Pons (tissue), 1 donor: ENCODE data around the gene PIEZO2.
"Not testable (repeated sequence)": the region's sequence is repeated elsewhere in the genome, so short reads cannot be mapped to it uniquely, and the experiment has no call there.

Source experiments
- DNase-seq: peaks from one replicate; pipeline ENCODE4 v3.0.0-alpha.2; 2016; ENCODE audit warnings: low spot score

Gene PIEZO2

DNA sequence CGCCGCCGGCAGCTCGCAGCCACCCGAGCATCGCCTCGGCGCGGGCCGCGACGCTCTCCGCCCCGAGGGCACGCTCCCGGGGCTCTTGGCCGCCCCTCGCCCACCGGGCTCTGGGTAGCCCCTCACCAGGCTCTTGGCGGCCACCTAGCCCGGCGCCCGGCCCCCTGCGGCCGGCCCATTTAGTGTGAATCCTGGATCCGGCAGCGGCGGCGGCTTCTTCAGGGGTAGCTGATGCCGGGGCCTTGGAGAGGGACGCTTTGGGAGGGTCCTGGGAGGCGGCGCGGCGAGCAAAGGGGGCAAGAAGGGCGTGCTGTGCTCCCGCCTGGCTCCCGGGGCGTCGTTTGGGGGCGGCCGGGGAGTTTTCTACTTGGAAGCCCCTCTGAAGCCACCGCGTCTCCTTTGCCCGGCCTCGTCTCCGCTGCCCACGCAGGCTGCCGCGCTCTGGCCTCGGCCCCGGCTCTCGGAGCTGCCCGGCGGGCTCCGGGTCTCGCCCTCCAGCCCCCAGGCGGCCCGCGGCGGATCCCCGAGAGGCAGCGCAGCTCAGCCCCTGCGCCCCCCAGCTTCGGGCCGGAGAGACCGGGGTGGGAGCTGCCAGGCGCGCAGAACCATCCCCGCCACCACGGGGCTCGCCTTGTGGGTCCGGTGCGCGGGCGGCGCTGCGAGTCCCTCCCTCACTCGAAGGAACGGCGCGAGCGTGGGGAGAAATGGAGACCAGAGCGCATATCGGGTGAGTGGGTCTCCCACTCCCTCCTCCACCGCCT is 509 bp downstream of the PIEZO2 start:
- no peak for DNase-seq

DNA sequence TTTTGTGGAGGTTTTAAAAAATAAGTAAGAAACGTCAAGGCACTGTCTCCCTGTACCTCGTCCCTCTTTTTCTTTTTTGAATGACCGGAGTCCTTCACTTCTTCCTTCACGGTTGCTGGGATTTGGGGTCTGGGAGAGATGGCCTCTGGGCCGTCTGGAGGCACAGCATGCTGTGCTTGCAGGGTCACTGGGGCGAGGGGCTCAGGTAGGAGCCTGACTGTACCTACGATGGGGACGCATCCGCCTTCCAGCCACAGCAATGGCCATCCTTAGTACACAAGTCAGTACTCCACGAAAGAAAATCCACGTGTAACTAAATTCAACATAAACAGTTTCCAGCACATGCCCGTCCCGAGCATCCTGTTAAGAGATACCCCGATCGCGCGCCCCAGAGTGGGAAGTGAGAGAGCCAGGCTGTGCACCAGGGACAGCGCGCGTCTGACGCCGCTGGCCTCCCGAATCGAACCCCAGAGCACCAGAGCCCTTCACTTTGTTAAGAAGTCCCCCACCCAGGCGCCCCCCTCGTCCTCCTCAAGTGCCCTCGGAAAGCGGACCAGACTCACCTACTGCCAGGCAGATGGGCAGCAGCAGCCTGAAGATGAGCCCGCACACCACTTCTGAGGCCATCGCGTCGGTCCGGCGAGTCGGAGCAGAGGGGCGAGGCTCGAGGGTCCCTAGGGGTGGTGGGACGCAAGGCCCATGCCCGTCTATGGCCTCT is 1.2 kb downstream of the PIEZO2 start:
- DNase-seq: no peak

DNA sequence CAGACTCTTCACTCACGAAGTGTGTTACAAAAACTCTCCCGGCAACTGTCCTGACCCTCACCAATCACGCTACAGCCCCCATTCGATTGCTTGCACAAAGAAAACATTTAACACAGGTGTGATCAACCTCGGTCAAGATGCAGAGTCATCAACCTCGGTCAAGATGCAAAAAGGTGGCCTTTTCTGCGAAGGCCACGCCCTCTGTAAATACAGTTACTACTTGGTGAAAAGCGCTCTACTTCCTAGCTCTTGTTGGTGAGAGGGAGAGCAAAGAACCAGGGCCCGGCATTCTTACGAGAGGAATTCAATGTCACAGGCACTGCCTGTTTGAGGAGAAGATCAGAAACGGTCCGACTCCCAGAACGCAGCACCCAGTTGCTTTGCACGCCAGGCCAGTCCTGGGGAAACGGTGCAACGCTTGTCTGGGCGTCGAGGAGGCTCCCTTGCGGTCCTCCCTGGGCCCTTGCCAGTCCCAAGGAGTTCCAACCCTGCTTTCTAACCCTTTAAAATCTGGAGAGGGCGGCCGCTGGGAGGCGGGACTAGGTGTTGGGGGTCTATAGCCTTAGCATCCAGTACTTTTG is 1.9 kb downstream of the PIEZO2 start:
- DNase-seq: no peak

DNA sequence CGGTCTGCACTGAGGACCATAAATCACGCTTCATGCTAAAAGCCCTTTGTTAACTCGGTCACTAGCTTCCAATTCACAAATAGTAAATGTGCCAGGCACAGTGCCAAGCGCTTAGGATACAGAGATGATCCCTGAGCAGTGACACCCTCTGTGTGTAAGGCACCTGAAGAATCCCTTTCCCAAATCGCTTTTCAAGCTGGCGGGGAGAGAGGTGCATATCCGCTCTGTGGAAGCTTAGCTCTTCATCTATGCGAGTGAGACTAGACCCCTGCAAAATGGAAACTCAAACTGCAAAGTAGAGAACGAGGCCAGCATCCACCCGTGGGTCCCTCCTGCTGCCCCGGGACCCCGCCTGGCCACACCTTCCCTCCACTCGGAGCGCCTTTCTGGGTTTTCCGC is 2.4 kb downstream of the PIEZO2 start:
- peak; percentile 43 for DNase-seq

DNA sequence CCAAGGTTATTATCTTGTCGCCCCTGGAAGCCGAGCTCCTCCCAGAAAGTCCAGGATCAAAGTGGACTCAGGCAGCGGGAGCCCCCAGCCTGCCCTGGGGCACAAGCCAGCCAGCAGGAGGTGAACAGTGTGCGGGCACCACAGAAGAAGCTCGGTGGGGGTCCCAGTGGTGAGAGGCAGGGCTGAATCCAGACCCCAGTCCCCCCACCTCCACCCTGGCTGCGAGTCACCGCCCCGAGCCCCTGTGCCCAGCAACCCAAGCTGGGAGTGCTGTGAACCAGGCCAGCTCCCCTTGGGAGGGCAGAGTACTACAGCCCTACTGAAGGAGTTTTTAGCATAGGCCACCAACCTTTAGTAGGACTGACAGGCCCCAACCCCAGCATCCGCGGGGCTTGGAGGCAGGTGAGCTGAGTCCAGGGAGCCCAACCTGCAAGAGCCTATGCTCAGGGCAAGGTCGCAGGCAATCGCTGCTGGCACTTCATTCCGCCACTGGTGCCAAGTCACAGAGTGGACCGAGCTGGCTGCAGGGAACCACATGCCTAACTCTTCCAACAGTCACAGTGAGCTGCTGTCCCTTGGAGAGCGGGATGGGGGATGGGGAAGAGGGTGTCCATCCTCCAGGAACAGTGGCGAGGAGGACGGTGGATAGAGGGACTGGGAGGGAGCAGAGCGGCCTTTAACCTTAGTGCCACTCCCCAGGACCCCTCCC is 3.0 kb downstream of the PIEZO2 start:
- peak; percentile 85 for DNase-seq

DNA sequence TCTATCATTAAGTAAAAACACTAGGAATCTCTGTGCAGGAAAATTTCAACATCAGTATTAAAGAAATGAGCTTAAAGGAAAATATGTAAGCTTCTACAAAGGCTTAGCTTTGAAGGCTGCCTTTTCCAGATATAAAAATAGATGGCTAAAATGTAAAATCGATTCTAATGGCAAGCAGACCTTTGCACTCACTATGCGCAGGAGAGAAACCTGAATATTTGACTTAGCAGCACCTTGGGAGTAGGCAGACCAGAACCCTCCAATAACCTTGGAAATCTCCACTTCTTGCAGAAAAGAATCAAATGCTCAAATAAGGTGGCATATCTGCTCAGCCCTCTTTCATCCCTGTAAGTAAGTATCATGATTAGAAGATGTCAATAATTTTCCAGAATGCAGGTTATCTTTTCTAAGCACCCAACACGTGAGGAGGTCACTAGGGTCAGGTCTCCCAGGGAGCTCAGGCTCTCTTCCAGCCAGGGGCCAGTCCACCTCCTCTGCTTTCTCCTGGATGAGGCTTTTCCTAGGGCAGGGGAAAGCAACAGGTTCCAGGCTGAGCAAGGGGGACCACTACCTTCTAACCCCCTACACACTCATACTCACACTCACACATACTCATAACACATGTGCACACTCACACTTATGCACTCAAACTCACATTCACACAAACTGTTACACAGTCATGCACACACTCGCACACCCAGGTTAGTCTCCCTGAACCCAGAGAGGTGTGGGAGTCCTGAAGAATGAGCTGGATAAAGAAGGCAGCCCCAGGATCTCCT is 3.8 kb downstream of the PIEZO2 start:
- DNase-seq: no peak

DNA sequence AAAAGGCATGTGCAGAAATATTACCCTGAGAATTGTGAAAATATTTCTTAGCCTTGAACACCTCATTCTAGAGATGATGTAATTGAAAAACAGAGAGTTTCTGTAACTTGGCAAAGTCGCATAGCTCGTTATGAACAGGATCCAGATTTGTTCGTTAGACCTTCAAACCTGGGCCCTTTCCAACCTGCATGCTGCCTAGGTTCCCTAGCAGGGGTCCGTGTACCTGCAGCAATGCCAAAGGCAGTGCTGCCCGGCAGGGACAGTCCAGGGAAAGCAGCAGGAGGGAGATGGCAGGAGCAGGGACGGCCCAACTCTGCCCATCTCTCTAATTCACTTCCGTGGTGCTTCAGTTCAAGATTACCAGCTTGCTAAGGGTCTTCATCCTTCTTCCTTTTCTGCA is 12.0 kb downstream of the PIEZO2 start:
- DNase-seq: no peak

DNA sequence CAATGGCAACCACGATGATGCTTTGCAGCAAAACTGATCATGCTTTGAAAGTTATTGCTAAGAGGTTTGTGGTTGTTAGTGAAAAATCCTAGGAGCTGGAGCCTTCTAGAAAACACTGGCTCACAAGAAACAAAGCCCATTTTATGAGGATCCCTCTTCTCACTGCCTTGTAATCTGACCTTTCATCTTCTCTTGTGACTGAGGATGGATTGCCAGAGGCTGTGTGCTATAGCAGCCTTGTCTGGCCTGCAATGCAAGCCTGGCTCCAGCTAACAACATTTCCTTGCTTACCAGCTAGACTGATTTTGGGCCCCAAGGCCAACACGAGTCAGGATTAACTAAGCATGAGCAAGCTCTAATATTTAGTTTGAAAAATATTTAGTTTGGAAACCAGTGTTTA is 13.1 kb downstream of the PIEZO2 start:
- DNase-seq: peak; percentile 67

DNA sequence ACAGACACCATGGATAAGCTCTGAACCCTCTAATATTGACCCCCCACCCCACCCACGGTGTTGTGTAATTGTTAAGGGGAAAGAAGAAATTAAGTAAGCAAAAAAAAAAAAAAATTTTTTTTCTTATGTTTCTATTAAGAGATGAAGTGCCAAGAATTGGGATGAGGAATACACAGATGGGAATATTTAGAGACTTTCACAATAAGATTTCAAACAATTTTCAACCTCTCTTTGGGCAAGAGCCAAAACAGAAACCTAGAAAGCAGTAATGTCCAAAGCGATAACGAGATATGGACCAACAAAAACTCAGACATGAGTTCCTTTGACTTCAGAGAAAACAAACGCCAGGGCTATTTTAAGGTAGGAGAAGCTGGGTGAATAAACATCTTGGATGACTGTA is 14.4 kb downstream of the PIEZO2 start:
- DNase-seq: no peak

DNA sequence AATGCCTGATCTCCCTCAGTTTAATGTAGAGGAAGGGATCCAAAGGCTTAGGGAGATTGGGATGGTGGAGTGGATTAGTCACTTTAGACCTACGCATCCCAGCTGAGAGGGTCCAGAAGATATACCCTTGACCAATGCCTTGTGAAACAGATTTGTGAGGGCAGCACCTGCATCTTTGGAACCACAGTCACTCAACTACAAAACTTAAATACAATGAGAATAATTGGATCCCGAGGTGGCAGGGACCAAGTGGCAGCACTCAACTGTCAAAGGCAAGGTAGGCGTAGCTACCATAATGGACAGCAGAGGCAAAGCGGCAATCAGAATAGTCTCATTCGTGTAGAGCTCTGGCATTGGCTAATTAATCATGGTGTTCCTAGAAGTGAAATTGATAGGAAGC is 20.3 kb downstream of the PIEZO2 start:
- not testable (repeated sequence) for DNase-seq

DNA sequence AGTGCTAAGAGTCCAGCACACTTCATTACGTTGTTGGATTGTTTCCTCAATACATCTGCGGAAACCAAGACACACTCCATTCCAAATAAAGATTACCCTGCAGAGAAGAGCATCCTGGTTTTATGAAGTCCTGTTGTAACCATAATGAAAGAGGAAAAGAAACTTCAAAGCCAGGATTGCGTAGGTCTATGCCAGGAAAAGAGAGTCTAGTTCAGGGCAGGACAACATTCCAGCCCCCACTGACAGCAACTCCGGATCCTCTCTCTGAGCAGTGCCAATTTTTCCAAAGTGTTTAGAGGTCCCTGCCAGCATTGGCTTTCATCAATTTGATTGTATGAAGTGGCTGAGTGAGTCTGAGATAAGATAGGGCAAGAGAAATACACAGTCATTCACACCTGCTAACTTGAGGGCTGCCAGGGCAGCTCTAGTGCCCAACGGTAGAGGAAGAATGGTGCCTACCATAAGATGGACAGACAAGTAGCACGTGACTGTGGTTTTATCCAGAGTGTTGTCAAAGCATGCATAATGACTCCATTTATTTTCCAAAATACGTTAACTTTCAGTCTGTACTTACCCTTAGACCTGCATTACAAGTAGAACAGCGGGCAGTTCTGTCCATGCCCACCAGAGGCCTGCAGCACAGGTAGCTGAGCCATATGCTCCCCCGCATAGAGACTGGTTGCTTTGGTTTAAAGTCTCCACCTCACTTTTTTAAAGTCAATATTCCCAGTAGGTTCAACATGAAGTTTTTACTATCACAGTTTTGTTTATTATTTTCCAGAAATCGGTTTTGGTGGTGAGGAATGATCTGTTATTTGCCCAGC is 23.7 kb downstream of the PIEZO2 start:
- DNase-seq: no peak

DNA sequence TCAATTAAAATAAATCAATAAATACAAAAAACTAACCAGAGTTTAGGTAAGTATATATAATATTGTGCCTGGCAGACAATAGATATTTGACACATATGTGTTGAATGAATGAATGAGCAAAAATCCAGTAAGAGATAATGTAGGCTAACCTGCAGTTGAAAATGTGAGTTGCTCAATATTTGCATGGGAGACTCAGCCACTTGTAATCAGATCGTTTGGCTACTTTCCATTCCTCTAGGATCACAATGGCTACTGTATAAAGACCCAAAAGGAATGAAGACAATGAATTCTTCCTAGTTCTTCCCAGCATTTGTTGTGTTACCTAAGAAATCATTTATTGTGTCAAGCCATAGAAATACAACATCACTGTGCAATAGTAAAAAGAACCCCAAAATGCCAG is 25.3 kb downstream of the PIEZO2 start:
- no peak for DNase-seq

DNA sequence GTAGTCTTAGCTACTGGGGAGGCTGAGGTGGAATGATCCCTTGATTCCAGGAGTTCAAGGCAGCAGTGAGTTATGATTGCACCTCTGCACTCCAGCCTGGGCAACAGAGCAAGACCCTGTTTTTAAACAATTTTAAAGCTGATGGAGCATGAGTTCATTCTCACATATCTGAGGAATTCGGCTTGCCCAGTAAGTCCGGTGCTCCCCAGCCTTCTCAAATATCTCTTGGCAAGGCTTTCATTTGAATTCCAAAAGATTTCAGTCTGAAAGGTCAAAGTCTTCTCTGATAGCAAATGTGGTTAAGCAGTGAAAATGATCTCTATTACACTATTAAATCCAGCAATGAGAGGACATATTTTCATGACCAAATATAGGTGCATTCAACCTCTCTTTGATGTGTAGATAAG is 27.9 kb downstream of the PIEZO2 start:
- DNase-seq: no peak

DNA sequence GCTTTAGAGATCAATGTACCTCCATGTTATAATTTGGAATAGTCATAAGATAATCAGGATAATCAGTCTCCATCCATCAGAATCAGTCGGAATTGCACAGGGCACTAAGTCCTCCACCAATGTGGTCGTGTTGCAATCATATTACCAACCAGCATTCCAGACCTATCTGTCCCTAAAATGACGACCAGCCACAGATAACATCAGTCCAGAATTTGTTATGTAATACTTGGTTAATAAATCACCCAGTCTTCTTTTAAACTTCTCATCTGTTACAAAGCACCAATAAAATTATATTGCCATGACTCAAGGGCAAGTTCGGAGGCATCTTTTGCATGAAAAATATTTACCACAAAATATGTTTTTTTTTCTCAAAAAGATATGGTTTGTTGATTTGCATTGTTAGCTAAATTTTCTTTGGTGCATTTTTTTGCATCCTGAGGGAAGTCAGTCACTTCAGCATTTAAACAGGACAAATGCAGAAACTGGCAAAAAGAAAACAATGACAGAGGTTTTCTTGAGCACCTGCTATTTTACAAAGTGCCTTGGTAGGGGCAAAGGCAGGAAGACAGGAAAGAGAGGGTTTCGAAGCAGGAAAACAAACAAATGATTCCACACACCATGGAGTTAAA is 29.3 kb downstream of the PIEZO2 start:
- DNase-seq: no peak

DNA sequence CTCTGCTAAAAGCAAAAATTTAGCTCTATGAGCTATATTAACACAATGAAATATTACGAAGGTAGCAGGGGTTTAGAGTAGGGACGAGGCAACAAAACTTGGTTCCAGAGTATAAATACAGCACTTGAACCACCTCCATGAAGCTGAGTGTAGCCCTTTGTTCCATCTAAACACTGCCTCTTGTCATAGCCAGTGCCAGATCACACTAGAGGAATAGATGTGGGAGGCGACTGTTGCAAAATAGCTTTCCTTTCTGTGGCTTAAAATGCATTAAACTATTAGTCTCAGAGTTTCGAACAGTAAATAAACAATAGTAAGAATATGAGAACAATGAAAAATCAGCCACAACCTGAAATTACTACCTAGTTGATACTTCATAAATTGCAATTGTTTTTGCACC is 29.8 kb downstream of the PIEZO2 start:
- peak; percentile 97 for DNase-seq

DNA sequence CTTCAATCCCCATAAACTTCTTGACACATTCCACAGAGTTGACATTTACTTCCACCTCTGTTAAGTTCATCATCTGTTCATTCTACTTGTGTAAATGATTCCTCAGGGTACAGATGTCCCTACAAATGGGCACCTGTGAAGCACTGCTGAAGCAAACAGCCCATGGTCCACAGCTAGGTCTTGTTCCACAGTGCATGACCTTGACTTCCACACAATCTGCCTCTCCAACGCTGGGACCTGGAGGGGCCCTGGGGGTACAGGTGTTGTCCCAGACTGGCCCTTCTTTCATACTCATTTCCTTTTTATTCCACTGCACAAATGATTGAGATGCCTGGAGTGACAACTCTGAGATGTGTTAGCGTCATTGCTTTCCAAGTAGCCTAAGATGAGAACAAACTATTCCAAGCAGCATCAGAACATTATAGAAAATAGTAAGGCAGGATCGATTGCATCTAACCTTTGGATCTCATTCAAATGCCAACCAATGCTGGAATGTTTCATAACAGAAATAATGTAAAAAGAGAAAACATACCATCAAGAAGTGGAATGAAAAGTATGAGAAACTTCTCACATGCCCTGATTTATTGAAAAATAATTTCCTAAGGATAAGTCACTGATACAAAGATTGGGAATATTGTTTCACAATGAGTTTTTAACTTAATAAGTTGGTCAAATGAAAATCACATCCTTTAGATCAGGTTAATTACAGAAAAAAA is 31.2 kb downstream of the PIEZO2 start:
- no peak for DNase-seq

DNA sequence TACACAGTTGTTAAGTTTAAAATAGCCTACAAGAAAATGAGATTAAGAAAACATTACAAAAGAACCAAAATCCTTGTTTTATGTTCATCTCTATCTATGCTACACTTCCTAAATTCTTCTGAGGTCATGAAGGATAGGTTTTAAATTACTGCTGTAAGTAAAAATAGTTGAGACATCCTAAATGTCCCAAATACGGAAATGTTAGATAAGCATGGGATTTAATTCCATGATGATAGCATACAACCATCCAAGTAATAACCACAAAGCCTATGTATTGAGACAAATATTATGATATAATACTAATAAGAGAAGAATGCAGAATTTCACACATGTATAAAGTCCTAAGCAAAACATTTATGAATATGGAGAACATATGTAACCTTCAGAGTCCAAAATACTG is 34.1 kb downstream of the PIEZO2 start:
- DNase-seq: no peak

DNA sequence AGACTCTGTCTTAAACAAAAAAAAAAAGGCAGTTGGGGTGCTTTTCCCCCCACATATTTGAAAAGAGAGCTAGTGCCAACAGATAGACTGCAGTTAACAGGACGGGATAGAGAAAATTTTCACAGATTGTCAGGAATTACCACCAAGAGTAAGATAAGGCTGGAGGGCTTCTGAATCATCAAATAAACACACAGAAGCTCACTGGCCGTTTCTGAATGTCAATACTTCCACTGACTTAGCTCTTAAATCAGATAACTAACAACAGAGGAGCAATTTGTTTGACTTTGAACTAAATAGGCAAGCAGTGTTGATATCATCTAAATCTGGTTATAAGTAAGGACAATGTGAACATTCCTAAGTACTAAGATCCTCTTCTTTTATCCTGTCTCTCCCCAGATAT is 34.7 kb downstream of the PIEZO2 start:
- DNase-seq: no peak

DNA sequence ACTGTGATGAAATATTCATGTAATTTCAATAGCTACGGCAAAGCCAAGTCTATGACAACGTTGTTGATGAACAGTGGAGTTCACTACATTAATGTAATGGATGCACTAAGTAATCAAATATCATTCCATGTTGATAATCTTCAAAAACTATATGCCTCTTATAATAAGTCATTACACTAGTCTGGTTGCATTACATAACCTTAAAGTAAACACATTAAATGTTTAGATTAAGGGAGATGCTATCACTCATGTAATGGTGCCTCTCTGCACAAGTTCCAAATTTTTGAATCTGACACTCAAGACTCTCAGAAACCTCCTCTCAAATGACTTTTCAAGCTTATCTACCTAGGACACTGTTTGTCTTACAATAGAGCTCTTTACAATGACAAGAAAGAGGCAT is 35.4 kb downstream of the PIEZO2 start:
- no peak for DNase-seq

DNA sequence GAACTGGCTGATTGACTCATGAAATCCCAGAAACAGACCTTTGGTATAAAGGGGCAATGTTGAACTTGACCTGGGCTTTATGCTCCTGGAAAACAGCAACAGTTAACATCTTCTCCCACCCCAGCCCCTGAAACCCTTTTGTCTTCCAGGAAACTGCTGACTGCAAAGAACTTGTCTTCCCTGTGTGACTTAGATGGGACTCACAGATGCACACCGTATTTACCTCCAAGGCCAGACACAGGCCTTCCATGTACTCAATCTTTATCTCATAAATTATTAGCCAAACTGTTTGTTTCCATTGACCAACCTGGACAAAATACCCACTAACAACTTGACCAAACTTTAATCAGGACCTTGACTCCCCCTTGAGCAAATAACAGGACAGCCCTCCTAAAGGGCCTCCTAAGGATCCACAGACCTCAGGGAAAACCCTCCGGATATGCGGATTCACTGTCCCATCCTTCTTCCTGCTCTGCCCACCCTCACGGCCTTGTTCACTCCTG is 36.3 kb downstream of the PIEZO2 start:
- DNase-seq: no peak
